HepG2 (cell line): ENCODE data around the gene KCNT2.

Experiments used
- ESRRA ChIP-seq: sonication (generic); formaldehyde crosslinking; IDR thresholded peaks from 2 replicates; pipeline ENCODE4 v1.5.1; 2020; ENCODE audit warnings: mild to moderate bottlenecking, low read depth, missing genetic modification reagents
- FOXC1 ChIP-seq: sonication (generic); formaldehyde crosslinking; IDR thresholded peaks from 2 replicates; pipeline ENCODE4 v1.8.0; 2022; ENCODE audit warnings: mild to moderate bottlenecking, missing genetic modification reagents, borderline replicate concordance
- POLR2A ChIP-seq, 2 experiments: IDR thresholded peaks; 2 replicates each; pipeline ENCODE4 v1.6.1; 2011; ENCODE audit warnings: low read depth in 2 of 2, low read length in 2 of 2, mild to moderate bottlenecking in 1 of 2, moderate library complexity in 1 of 2; ENCODE audit not compliant: insufficient read depth in 1 of 2
- RFX5 ChIP-seq: IDR thresholded peaks from 2 replicates; pipeline ENCODE4 v1.6.1; 2011; ENCODE audit warnings: low read depth, low read length, improper control_type of control experiment
- TBP ChIP-seq: sonication (generic); formaldehyde crosslinking; IDR thresholded peaks from 2 replicates; pipeline ENCODE4 v1.5.0; 2020; ENCODE audit warnings: missing genetic modification reagents
- TBX3 ChIP-seq: fragments of 450-650 bp; IDR thresholded peaks from 2 replicates; pipeline ENCODE4 v1.6.1; 2017; ENCODE audit warnings: antibody characterized with exemption, mild to moderate bottlenecking, inconsistent platforms, borderline replicate concordance
- TFE3 ChIP-seq: IDR thresholded peaks from 2 replicates; pipeline ENCODE4 v1.6.1; 2016
- ZBTB44 ChIP-seq: sonication (generic); formaldehyde crosslinking; IDR thresholded peaks from 2 replicates; pipeline ENCODE4 v1.4.0; 2020; ENCODE audit warnings: missing genetic modification reagents
- ZFY ChIP-seq: sonication (generic); formaldehyde crosslinking; IDR thresholded peaks from 2 replicates; pipeline ENCODE4 v1.4.0; 2020; ENCODE audit warnings: missing genetic modification reagents

GRCh38 chr1:196515904-196516303 lies 92.3 kb downstream of the KCNT2 start:
- no peak for TF ChIP-seq TBP (CRISPR knock-in tag)
- no peak for TF ChIP-seq POLR2A (IDR thresholded peaks at IDR 0.05; ENCODE audit: insufficient read depth in 1 of 2, low read depth in 2 of 2, low read length in 2 of 2)
- no peak for TF ChIP-seq ZFY
- TF ChIP-seq ESRRA (CRISPR knock-in tag), result no peak
- TF ChIP-seq FOXC1, result no peak
- no peak for TF ChIP-seq RFX5
- TF ChIP-seq TBX3, result no peak
- no peak for TF ChIP-seq ZBTB44
- TF ChIP-seq TFE3 (CRISPR knock-in tag), result no peak
